H1 (cell line): Measurements from ENCODE around the gene MGAT4B. TPM values are rescaled to one million over a fixed set of nuclear protein-coding genes. Genes with fewer than 3 reads are reported as not detected.

Experiments
- CHD7 ChIP-seq: fragments of 300-600 bp; sonication (generic); IDR thresholded peaks from 2 replicates; pipeline ENCODE4 v1.7.1; 2012; ENCODE audit warnings: low read length, moderate library complexity, mild to moderate bottlenecking, inconsistent platforms; ENCODE audit not compliant: insufficient replicate concordance
- SP2 ChIP-seq: IDR thresholded peaks from 2 replicates; pipeline ENCODE4 v1.6.1; 2012; ENCODE audit warnings: mild to moderate bottlenecking, low read length, inconsistent platforms
- polyA plus RNA-seq, 7 experiments: library from polyadenylated mRNA; depleted of rRNA in 3 of 7; stranded (reverse) in 5 of 7; unstranded in 2 of 7; fragments of >200 nt in 5 of 7; fragments of 200-250 nt in 2 of 7; gene quantifications; 1 replicate in 5 of 7; 2 replicates in 1 of 7; 4 replicates in 1 of 7; pipeline versions ENCODE4 v1.2.1 to v1.2.3, GENCODE V29; 2011 to 2013; ENCODE audit warnings: missing spikeins in 2 of 7, mixed read lengths in 2 of 7
- total RNA-seq: library from RNA; stranded (reverse); fragmentation: NEBNext Ultra II Directional; extraction: Animal tissue kit (Norgen Biotek cat#: 25700); gene quantifications from 2 replicates; pipeline ENCODE4 v1.2.1, GENCODE V29; 2021
- TF ChIP-seq, protein P1 (sequence below): IDR thresholded peaks from 2 replicates; pipeline ENCODE4 v1.6.1; 2011; ENCODE audit warnings: low read depth, mild to moderate bottlenecking, low read length; ENCODE audit not compliant: insufficient read depth

Gene MGAT4B
- total and polyA plus RNA-seq, 2 of the 8 experiments (the other 6 are each of a cell fraction or from before 2014, with no cell fraction given): 116 to 128 TPM

- TF ChIP-seq CHD7: no peak
- TF ChIP-seq, protein P1, sequence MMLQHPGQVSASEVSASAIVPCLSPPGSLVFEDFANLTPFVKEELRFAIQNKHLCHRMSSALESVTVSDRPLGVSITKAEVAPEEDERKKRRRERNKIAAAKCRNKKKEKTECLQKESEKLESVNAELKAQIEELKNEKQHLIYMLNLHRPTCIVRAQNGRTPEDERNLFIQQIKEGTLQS: no peak
- no peak for TF ChIP-seq SP2
Observed at GRCh38 chr5:179840766-179841165, 34.1 kb upstream of the MGAT4B start (continued).
